HG02970 (cell line): Measurements from ENCODE around the gene GALE.
"Not testable (repeated sequence)": the region's sequence is repeated elsewhere in the genome, so short reads cannot be mapped to it uniquely, and the experiment has no call there.

Experiments used
- ATAC-seq: cut with Tn5 transposase; IDR thresholded peaks from one replicate; pipeline ENCODE4 v1.9.1; 2021; ENCODE audit warnings: mild to moderate bottlenecking, moderate library complexity, moderate number of reproducible peaks; ENCODE audit not compliant: unreplicated experiment, low FRiP score

Gene GALE

DNA sequence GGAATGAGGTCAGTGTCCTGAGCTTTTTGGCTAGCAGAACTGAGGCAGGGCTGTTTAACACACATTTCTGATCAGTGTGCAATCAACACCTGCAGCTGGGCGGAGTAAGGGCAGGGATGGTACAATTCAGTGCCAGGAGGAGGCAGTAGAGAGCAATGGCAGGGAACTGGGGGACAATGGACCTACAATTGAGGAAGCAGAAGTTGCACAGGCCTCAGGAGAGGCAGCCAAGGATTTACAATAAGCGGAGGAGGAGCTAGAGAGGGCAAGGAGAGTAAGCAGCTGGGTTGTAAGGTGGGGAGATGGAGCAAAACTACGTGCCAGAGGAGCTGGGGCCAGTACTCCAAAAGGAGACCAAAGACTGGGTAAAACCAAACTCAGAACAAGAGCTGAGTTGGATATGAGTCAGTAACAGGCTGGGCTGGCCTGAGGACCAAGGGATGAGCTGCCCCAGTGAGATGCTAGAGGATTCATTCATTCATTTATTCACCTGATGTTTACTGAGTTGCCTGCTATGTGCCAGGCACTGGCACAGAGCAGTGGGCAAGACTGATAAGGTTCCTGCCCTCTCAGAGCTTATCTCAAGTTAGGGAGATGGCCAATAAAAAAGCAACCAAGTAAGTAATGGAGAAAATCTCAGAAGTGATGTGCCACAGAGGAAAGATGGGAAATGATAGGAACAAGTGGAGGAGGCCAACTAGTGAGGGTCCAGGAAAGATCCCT lies 10.4 kb upstream of the GALE start:
- peak; percentile 54 for ATAC-seq

DNA sequence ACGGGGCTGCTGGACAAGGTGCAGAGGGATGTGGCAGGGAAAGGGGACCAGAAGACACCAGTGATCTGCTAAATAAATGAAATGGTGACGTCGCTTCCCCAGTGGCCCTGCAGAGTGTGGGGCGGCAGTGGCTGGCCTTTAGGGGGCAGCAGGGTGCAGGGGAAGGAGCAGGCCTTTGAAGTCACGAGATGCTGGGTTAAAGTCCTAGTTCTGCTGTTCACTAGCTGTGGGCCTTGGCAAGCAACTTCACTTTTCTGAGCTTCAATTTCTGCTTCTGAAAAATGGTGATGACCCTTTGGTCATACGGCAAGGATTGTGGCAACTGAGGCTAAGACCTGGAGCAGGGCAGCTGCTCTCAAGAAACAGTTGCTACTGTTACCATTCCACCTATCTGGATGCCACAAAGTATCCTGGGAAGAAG lies 9.2 kb upstream of the GALE start:
- ATAC-seq = no peak

DNA sequence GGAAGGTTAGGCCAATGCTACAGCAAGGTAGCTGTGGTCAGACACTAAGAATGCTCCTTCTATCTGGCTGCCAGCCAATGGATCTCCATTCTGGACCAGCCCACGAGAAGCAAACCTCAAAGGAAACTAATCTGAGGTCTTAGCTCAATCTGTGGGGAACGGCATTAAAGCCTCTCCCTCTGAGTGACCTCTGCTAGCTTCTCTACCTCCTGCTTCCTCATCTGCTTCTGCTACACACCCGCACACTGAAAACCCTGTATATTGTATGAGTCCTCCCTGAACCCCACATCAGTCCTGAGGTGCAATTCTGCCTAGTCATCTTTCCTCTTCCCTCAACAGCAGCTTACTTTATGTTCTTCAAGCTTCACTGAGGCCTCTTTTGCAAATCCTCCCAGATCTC lies 6.9 kb upstream of the GALE start:
- no peak for ATAC-seq

DNA sequence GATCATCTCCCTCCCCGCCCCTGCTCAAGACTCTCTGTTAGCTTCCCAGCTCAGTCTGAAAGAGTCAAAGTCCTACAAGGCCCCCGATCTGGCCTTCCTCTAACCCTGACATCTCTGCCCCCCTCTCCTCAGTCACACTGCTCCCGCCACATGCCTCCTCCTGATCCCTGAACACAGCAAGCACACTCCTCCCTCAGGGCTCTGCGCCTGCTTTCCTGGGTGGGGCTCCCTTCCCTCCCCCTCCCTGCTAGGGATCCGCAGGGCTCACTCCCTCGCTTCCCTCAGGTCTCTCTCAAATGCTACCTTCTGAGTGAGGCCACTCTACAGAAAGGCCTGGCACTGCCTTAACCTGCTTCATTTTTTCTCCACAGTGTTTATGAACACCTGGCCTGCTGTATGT lies 5.7 kb upstream of the GALE start:
- no peak for ATAC-seq

DNA sequence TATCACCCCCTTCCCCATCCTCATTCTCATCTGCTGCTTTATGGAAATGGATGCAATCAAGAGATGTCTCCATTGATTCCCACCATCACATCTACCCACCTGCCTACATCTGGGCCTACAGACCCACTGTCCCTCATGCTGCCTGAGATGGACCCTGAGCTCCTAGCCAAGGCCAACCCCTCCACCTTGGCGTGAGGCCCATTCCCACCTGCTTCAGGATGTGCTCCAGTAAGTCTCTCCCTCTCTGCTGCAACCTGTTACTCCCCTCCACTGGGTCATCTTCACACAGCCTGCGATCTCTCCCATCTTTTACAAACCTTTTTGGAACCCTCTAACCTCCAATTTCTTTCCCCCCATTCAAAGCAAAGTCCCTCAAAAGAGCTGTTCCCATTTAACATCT lies 4.5 kb upstream of the GALE start:
- ATAC-seq = no peak

DNA sequence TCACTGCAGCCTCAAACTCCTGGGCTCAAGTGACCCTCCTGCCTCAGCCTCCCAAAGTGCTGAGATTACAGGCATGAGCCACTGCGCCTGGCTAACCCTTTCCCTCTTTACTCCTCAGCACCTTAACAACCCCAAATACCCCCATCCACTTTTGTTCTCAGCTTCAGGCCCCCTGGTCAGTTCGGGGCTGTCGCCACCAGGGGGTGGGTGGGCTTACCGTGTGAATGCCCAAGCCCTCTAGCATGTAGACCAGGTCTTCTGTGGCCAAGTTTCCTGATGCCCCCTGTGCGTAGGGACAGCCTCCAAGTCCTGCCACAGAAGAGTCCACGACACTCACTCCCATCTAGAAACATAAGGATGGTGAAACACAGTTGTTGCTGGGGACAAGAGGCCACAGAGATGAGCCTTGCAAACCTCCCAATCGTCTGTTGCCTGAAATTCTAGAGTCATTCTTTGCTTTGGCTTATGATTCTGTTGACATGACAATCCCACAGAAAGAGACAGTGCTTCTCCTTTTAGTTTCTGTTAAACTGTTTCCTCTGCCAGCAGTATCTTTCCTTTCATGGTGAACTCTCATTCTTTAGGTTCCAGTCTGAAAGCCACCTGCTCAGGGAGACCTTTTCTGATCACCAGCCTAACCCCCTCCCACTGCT lies 3.8 kb upstream of the GALE start:
- no peak for ATAC-seq

DNA sequence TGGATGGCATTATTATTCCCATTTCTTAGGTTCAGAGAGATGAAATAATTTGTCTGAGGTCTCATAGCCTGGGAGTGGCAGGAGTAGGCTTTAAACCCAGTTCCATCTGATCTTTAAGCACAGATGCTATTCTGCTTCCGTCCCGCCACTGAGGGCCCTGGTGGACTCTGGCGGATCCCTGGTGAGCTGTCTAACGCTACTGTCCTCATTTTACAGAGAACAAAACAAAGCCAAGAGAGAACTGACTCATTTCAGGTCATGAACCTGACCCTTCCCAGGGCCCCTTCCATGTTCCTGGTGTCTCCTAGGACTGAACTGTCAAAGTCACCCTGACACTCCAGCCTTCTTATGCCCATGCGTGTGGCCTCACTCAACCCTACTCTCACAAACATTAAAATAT lies 3.1 kb upstream of the GALE start:
- ATAC-seq = no peak

DNA sequence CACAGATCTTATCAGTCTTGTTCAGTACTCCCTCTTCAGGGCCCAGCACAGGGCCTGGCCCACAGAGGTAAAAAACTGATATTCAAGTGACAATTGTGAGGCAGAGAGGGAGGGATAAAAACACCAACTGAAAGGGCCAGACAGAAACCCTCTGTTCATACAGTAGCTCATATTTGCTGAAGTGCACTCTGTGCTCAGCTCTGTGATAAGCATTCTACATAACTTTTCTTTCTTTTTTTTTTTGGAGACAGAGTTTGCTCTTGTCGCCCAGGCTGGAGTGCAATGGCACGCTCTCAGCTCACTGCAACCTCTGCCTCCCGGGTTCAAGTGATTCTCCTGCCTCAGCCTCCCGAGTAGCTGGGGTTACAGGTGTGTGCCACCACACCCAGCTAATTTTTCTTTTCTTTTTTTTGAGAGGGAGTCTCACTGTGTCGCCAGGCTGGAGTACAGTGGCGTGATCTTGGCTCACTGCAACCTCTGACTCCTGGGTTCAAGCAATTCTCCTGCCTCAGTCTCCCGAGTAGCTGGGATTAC lies 2.3 kb upstream of the GALE start:
- not testable (repeated sequence) for ATAC-seq

DNA sequence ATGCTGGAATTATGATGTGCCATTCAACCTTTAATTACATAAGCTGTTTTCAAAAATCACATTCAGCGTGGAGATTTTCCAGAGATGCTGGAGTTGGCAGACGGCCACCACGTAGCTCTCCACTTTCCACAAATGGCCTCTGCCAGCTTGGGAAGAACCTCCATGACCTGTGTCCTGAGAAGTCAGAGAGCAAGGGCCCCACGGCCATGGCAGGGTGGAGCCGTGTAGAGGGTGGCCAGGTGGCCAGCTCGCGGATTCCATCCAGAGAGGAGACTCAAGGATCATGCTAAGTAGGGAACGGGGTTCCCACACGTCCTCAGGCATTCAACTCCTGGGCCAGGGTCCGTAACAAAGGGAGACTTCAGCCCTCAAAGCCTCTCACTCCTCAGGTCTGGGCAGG lies 1.3 kb upstream of the GALE start:
- ATAC-seq = no peak

DNA sequence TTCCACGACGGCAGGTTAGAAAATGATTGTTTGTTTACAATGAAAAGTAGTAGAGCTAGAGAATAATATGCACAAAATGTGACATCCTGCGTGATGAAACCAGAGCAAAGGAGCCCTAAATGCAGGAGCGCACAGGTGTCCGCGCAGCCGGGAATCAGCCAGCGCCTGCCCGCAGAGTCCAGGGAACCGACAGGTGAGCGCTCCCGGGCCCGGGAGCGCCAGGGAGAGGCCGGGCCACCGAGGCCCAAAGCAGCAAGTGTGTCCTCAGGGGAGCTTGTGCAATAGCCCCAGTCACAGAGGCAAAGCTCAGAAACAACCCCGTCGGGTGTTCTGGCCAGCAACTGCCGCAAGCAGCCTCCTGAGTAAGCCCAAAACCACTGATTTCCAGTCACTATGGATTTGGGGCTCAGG lies 789 bp upstream of the GALE start:
- ATAC-seq = no peak

DNA sequence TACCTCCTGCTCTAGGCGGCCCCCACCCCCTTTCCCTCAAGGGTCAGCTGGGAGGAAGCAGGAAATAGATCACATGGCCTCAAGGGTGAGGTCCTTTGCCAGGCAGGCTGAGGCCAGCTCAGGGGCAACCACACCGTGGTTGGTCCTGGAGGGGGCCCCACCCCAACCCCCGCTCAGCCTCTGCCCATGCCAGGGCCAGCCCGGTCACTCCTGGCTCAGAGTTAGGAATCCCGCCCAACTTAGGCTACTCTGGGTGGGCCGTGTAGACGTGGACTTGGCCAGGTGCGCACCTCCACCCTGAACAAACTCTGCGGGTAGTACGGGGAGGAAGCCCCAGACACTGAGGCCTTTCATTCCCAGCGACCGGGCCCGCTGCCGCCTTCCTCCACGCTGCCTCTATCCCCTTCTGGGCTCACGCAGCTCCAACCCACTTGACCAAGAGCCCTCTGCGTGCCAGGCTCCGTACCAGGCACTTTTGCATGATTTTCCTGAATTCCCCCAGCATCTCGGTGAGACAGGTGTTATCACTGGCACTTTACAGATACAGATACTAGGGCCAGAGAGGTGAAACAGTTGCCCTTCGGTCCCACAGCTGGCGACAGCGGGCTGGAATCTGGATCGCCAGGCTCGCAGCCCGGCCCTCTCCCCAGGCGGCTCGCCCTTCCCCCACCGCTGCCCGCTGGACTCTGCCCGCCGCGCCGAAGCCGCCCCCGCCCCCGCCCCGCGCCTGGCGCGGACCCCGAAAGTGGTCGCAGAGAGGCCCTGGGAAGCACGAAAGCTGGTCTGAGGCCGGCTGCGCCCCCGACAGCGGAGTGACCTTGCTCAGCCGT lies 769 bp downstream of the GALE start:
- no peak for ATAC-seq

DNA sequence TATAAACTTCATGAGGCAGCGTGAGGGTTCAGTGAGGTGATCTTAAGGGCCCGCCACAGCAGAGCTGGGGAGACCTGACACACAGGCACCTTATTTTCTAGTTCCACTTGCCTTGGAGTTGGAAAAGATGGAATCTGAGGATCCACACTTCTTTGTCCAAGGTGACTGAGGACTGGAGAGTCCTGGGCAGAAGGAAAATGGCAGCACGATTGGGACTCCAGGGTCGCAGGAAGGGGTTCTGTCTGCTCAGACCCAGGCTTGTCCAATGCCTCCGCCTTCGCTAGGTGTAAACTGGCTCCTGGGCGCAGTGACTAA lies 1.3 kb downstream of the GALE start:
- no peak for ATAC-seq

DNA sequence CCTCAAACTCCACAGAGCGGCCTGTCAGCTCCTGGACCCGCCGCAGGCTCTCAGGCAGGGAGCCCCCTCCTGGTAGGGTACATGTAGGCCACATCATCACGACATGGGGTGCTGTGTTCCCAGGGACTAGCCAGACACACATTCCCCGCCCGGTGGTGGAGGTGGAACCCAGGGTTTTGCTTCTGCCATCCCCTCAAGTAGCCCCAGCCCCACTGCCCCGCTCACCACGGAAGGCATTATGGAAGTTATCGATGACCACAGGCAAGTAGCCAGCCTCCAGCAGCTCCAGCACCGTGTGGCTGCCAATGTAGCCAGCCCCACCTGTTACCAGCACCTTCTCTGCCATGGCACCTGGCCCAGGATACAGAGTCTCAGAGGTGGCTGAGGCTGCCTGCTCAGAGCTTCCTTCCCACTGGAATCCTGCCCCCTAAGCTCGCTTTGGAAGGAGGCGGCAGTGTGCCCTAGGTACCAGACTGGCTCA lies 1.9 kb downstream of the GALE start:
- ATAC-seq = no peak

DNA sequence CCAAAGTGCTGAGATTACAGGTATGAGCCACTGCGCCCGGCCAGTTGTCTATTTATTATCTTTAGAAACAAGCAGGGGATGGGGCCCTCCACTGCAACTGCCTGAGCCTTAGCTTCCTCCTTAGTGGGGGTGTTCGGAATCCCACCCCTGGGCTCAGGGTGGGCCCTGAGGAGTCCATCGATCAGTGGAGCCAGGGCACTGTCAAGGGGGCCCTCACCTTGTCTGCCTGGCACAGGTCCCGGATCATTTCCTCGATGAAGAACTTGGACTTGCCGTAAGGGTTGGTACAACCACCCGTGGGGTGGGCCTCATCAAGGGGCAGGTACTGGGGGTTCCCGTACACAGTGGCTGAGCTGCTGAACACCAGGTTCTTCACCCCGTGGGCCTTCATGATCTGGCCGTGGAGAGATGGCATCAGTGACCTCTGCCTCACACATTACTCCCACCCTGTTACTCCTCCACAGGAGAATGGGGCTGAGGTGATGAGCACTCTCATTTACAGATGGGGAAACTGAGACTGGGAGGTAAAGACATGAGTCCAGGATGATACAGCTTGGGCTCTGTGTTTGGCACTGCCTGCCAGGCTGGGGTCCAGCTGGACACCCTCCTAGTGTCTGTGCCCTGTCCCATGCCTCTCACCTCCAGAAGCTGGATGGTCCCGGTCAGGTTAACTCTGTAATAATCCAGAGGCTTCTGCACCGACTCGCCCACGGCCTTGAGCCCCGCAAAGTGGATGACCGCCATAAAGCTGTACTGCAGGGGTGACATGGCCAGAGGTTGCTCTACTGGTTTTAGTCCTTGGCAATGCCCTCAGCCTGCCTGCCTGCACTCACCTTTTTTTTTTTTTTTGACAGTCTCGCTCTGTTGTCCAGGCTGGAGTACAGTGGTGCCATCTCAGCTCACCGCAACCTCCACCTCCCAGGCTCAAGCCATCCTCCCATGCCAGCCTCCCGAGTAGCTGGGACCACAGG lies 2.8 kb downstream of the GALE start:
- ATAC-seq = no peak

DNA sequence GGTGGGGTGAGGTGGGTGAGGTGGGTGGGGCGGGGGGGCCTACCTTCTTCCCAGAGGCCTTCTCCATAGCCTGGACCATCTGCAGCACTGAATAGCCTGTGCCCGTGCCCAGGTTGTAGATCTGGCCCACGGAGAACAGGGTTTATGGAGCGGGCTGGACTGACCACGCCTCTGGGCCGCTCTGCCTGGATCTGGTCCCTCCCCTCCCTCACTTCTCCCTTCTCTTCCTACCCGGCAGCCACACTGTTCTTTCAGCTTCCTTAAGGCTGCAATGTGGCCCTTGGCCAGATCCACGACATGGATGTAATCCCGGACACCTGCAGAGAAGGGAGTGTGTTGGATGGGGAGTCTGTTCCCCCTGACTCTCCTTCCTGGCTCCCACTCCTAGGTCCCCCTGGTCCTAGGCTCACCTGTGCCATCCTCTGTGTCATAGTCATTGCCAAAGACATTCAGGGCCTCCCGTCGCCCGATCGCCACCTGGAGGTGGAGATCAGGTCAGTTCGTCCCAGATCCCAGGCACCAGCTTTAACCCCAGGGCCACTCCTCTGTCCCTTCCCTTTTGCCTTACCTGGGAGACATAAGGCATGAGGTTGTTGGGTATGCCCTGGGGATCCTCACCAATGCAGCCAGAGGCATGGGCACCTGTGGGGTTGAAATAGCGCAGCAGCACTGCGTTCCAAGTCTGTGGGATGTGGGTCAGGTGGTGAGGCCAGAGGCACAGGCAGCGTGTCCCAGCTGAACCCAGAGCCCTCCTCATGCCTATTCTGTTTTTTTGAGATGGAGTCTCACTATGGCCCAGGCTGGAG lies 3.9 kb downstream of the GALE start:
- no peak for ATAC-seq

DNA sequence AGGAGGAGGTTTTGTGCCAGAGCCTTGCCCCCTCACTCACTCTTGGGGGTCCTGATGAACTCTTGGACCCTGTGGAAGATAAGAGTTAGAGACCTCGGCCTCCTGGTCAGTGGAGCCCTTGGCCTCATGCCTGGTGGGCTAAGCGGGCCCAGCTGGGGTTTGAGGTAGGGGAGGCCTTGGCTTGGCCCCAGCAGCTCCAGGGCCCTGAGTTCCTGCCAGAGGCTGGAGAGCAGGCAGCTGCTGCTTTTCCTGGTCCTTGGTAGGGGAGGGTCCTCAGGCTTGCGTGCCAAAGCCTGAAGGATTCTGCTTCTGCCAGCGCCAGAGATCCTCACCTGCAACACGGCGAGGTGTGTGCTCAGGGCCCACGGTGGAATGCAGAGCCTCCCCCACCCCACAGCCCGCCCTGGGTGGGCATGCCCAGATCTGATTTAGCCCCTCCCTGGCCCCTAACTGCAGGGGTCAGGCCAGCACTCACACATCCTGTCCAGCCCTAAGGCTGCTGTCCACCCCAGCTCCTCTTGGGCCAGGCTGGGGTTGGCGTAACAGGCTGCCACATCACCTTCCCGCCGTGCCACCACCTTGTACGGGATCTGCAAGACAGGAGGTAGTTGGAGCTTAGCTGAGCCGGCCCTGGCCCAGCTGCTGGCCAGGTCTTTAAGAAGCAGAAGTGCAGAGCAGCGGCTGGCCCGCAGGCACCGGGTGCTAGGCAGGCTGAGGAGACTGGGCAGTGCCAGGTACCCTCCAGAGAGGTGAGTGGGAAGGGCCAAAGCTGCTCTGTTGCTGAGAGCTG lies 4.7 kb downstream of the GALE start:
- ATAC-seq = no peak

DNA sequence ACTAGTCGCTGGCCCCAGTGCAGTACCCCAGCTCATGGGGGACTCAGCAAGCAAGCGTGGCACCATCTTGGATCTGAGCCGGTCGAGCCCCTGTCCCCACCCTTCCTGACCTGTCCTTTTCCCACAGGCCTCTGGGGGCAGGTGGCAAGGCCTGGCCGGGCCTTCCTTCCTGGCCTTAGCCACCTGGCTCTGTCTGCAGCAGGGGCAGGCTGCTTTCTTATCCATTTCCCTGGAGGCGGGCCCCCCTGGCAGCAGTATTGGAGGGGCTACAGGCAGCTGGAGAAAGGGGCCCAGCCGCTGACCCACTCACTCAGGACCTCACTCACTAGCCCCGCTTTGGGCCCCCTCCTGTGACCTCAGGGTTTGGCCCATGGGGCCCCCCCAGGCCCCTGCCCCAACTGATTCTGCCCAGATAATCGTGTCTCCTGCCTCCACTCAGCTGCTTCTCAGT lies 5.8 kb downstream of the GALE start:
- ATAC-seq = not testable (repeated sequence)
